Mesenchymal stem cell (in vitro differentiated cells and primary cell): Measurements from ENCODE around the gene KNSTRN.
A peak's percentile ranks its signal among the peaks of the same experiment; 100 is the strongest.

Source experiments
- DNase-seq: peaks from one replicate; pipeline ENCODE4 v3.0.0-alpha.2; 2013
- H2AFZ ChIP-seq: one replicate; pipeline ENCODE4 v1.6.1; 2013; ENCODE audit warnings: low read depth, mild to moderate bottlenecking, control low read depth, inconsistent platforms, low read length, moderate library complexity
- H2AK5ac ChIP-seq: 2 replicates; pipeline ENCODE4 v1.6.1; 2013; ENCODE audit warnings: low read length, moderate library complexity, mild to moderate bottlenecking, inconsistent platforms; ENCODE audit not compliant: severe bottlenecking
- H2BK120ac ChIP-seq: one replicate; pipeline ENCODE4 v1.6.1; 2013; ENCODE audit warnings: low read depth, mild to moderate bottlenecking, inconsistent platforms, low read length, moderate library complexity
- H2BK12ac ChIP-seq, 2 experiments: one replicate each; pipeline ENCODE4 v1.6.1; 2013; ENCODE audit warnings: inconsistent platforms in 2 of 2, low read length in 2 of 2, mild to moderate bottlenecking in 2 of 2, moderate library complexity in 2 of 2, control low read depth in 1 of 2
- H2BK15ac ChIP-seq: one replicate; pipeline ENCODE4 v1.6.1; 2013; ENCODE audit warnings: mild to moderate bottlenecking, low read depth, inconsistent platforms; ENCODE audit not compliant: poor library complexity, severe bottlenecking
- H2BK5ac ChIP-seq: 2 replicates; pipeline ENCODE4 v1.6.1; 2013; ENCODE audit warnings: low read depth, mild to moderate bottlenecking, low read length, control low read depth, inconsistent platforms; ENCODE audit not compliant: poor library complexity, severe bottlenecking
- H3K14ac ChIP-seq, 2 experiments: one replicate each; pipeline ENCODE4 v1.6.1; 2013; ENCODE audit warnings: inconsistent platforms in 2 of 2, low read length in 2 of 2, control low read depth in 1 of 2, mild to moderate bottlenecking in 1 of 2, moderate library complexity in 1 of 2
- H3K18ac ChIP-seq, 2 experiments: one replicate each; pipeline ENCODE4 v1.6.1; 2013; ENCODE audit warnings: inconsistent platforms in 2 of 2, low read length in 2 of 2, control low read depth in 1 of 2, low read depth in 1 of 2, mild to moderate bottlenecking in 1 of 2
- H3K23ac ChIP-seq, 2 experiments: one replicate each; pipeline ENCODE4 v1.6.1; 2013; ENCODE audit warnings: inconsistent platforms in 2 of 2, low read length in 2 of 2, mild to moderate bottlenecking in 2 of 2, moderate library complexity in 2 of 2, control low read depth in 1 of 2
- H3K27ac ChIP-seq: 2 replicates; pipeline ENCODE4 v1.5.1; 2013; ENCODE audit warnings: mild to moderate bottlenecking, moderate library complexity, low read length, control low read depth, inconsistent platforms; ENCODE audit not compliant: poor library complexity, severe bottlenecking
- H3K27me3 ChIP-seq, 2 experiments: 2 replicates each; pipeline versions ENCODE4 v1.6.1 to v1.7.0; 2013; ENCODE audit warnings: low read length in 2 of 2, mild to moderate bottlenecking in 2 of 2, moderate library complexity in 2 of 2, control low read depth in 1 of 2, inconsistent platforms in 1 of 2; ENCODE audit not compliant: control insufficient read depth in 1 of 2, insufficient read depth in 1 of 2
- H3K36me3 ChIP-seq, 2 experiments: 2 replicates each; pipeline versions ENCODE4 v1.6.1 to v1.7.0; 2013; ENCODE audit warnings: low read length in 2 of 2, control low read depth in 1 of 2, inconsistent platforms in 1 of 2, low read depth in 1 of 2, mild to moderate bottlenecking in 1 of 2; ENCODE audit not compliant: insufficient read depth in 2 of 2, control insufficient read depth in 1 of 2
- H3K4ac ChIP-seq, 2 experiments: one replicate each; pipeline ENCODE4 v1.6.1; 2013; ENCODE audit warnings: inconsistent platforms in 2 of 2, low read length in 2 of 2, mild to moderate bottlenecking in 2 of 2, moderate library complexity in 2 of 2, control low read depth in 1 of 2, low read depth in 1 of 2
- H3K4me1 ChIP-seq: 2 replicates; pipeline ENCODE4 v1.6.1; 2013; ENCODE audit warnings: low read depth, low read length, control low read depth; ENCODE audit not compliant: control insufficient read depth, insufficient read depth
- H3K4me2 ChIP-seq: 2 replicates; pipeline ENCODE4 v1.6.1; 2013; ENCODE audit warnings: low read length, mild to moderate bottlenecking, inconsistent platforms; ENCODE audit not compliant: poor library complexity, severe bottlenecking
- H3K4me3 ChIP-seq, 2 experiments: 2 replicates each; pipeline versions ENCODE4 v1.5.1 to v1.7.0; 2013; ENCODE audit warnings: low read length in 2 of 2, mild to moderate bottlenecking in 2 of 2, control low read depth in 1 of 2, low read depth in 1 of 2; ENCODE audit not compliant: insufficient read depth in 1 of 2
- H3K79me1 ChIP-seq: replicated peaks from 2 replicates; pipeline ENCODE4 v1.6.1; 2013; ENCODE audit warnings: mild to moderate bottlenecking, control low read depth, low read length, inconsistent platforms; ENCODE audit not compliant: poor library complexity, severe bottlenecking
- H3K9ac ChIP-seq: 2 replicates; pipeline ENCODE4 v1.7.0; 2013; ENCODE audit warnings: mild to moderate bottlenecking, low read length, moderate library complexity
- H3K9me3 ChIP-seq: 2 replicates; pipeline ENCODE4 v1.7.0; 2013; ENCODE audit warnings: mild to moderate bottlenecking, low read length; ENCODE audit not compliant: control insufficient read depth
- H4K8ac ChIP-seq: one replicate; pipeline ENCODE4 v1.6.1; 2013; ENCODE audit warnings: inconsistent platforms, mild to moderate bottlenecking, low read length, moderate library complexity
- H4K91ac ChIP-seq: one replicate; pipeline ENCODE4 v1.6.1; 2013; ENCODE audit warnings: mild to moderate bottlenecking, low read length, inconsistent platforms
- WGBS: methylation state at CpG from one replicate; pipeline ENCODE4 v1.1.7; 2013; ENCODE audit warnings: mixed read lengths; 5-methylcytosine and 5-hydroxymethylcytosine counted together

KNSTRN gene

GRCh38 chr15:40354408-40355171 is 27.9 kb upstream of the KNSTRN start:
- H2AK5ac ChIP-seq = no peak overlapping the region
- H3K36me3 ChIP-seq = no peaks in the 10 kb centered on the region
- H3K27me3 ChIP-seq = peaks cover 23 to 65% of the 10 kb centered on the region in 2 experiments
- peaks cover 23% of the 10 kb centered on the region for H3K4me1 ChIP-seq
- no peak overlapping the region for H3K18ac ChIP-seq
- H2BK12ac ChIP-seq = peak overlapping the region in 1 of 2 experiments; percentile 81
- no peak overlapping the region for H2AFZ ChIP-seq
- no peak overlapping the region for H3K4me2 ChIP-seq
- H4K8ac ChIP-seq = no peak overlapping the region
- H3K9me3 ChIP-seq = no peaks in the 10 kb centered on the region
- H3K14ac ChIP-seq = peak overlapping the region in 1 of 2 experiments; percentile 11
- H3K27ac ChIP-seq = peak overlapping the region; percentile 17
- no peak overlapping the region for H3K4ac ChIP-seq
- H4K91ac ChIP-seq = no peak overlapping the region
- H3K4me3 ChIP-seq = no peak overlapping the region
- peak; percentile 48 for DNase-seq
- no peak overlapping the region for H3K9ac ChIP-seq
- H3K23ac ChIP-seq = peak overlapping the region in 1 of 2 experiments; percentile 17
- H2BK15ac ChIP-seq = no peak overlapping the region
- no peak overlapping the region for H2BK5ac ChIP-seq
- no peaks in the 10 kb centered on the region for H3K79me1 ChIP-seq
- H2BK120ac ChIP-seq = no peak overlapping the region
- WGBS = 32% methylated on average over 8 of the region's 9 CpGs

GRCh38 chr15:40355976-40356585 is 26.4 kb upstream of the KNSTRN start:
- Histone ChIP-seq H2BK5ac (no peak overlapping the region), H3K27me3 (peaks cover 31 to 67% of the 10 kb centered on the region in 2 experiments), H3K23ac (no peak overlapping the region), H3K79me1 (no peaks in the 10 kb centered on the region), H3K27ac (no peak overlapping the region), H4K8ac (no peak overlapping the region), H3K9ac (no peak overlapping the region), H3K14ac (no peak overlapping the region), H3K9me3 (no peaks in the 10 kb centered on the region), H2AK5ac (no peak overlapping the region), H3K4me1 (peaks cover 23% of the 10 kb centered on the region), H3K18ac (no peak overlapping the region), H2BK120ac (no peak overlapping the region), H3K4me2 (no peak overlapping the region), H2BK15ac (no peak overlapping the region), H4K91ac (no peak overlapping the region), H3K4ac (no peak overlapping the region), H3K4me3 (no peak overlapping the region), H2AFZ (no peak overlapping the region), H2BK12ac (no peak overlapping the region), H3K36me3 (no peaks in the 10 kb centered on the region)
- WGBS = 89% methylated on average over 4 of the region's 5 CpGs
- no peak for DNase-seq

GRCh38 chr15:40357246-40357645 is 25.3 kb upstream of the KNSTRN start:
- Histone ChIP-seq H2AFZ (no peak overlapping the region), H2AK5ac (no peak overlapping the region), H3K4me1 (peaks cover 23% of the 10 kb centered on the region), H3K4ac (no peak overlapping the region), H2BK12ac (no peak overlapping the region), H3K9me3 (no peaks in the 10 kb centered on the region), H3K14ac (no peak overlapping the region), H3K4me2 (peak overlapping the region; percentile 99), H3K36me3 (no peaks in the 10 kb centered on the region), H3K27me3 (peaks cover 42 to 72% of the 10 kb centered on the region in 2 experiments), H3K23ac (no peak overlapping the region), H3K79me1 (no peaks in the 10 kb centered on the region), H2BK15ac (no peak overlapping the region), H3K18ac (no peak overlapping the region), H2BK5ac (no peak overlapping the region), H2BK120ac (no peak overlapping the region), H3K27ac (no peak overlapping the region), H3K9ac (no peak overlapping the region), H4K8ac (no peak overlapping the region), H3K4me3 (peak overlapping the region in 1 of 2 experiments; percentile 78), H4K91ac (no peak overlapping the region)
- no CpG with 5 or more reads among the region's 1 CpG for WGBS
- no peak for DNase-seq

GRCh38 chr15:40357723-40358470 is 24.6 kb upstream of the KNSTRN start, which contains the start of gene DISP2:
Gene DISP2, plus strand, starts transcription at chr15:40358219. Its CDS starts 103 bp downstream, at chr15:40358322.
- 4% methylated on average over 68 of the region's 82 CpGs for WGBS
- H3K4me1 ChIP-seq = peaks cover 23% of the 10 kb centered on the region

More at GRCh38 chr15:40357723-40358470, 24.6 kb upstream of the KNSTRN start, which contains the start of gene DISP2:
- no peaks in the 10 kb centered on the region for H3K36me3 ChIP-seq
- H3K14ac ChIP-seq = no peak within 1 kb of the TSS
- H2AK5ac ChIP-seq = no peak within 1 kb of the TSS
- H4K91ac ChIP-seq = no peak within 1 kb of the TSS
- no peak within 1 kb of the TSS for H4K8ac ChIP-seq
- no peak within 1 kb of the TSS for H2BK15ac ChIP-seq
- no peak within 1 kb of the TSS for H3K4ac ChIP-seq
- H3K18ac ChIP-seq = peak within 1 kb of the TSS in 1 of 2 experiments; percentile 8
- H3K27ac ChIP-seq = no peak within 1 kb of the TSS
- H2BK5ac ChIP-seq = no peak within 1 kb of the TSS
- H3K79me1 ChIP-seq = no peaks in the 10 kb centered on the region
- H3K4me2 ChIP-seq = peak within 1 kb of the TSS; percentile 99
- no peak within 1 kb of the TSS for H2BK120ac ChIP-seq
- DNase-seq = peak; percentile 80
- H2BK12ac ChIP-seq = no peak within 1 kb of the TSS
- H3K9ac ChIP-seq = no peak within 1 kb of the TSS
- H3K23ac ChIP-seq = no peak within 1 kb of the TSS
- peaks cover 38 to 69% of the 10 kb centered on the region in 2 experiments for H3K27me3 ChIP-seq
- H2AFZ ChIP-seq = peak within 1 kb of the TSS; percentile 78
- peak within 1 kb of the TSS; percentile 48 to 78 for H3K4me3 ChIP-seq
- no peaks in the 10 kb centered on the region for H3K9me3 ChIP-seq
